Sigmoid colon (tissue), 4 donors: ENCODE data around the gene HNRNPC.

Experiments used
- POLR2AphosphoS5 ChIP-seq, 4 donors: sonication (generic); formaldehyde crosslinking; IDR thresholded peaks; one replicate each; pipeline ENCODE4 v1.6.1; 2017; ENCODE audit warnings: antibody characterized with exemption in 4 of 4
- TF ChIP-seq, protein P1 (sequence below), 4 experiments: fragments of 450-650 bp in 3 of 4; fragments of 200-600 bp in 1 of 4; IDR thresholded peaks; one replicate each; pipeline ENCODE4 v1.5.1; 2016 to 2019; ENCODE audit warnings: antibody characterized with exemption in 4 of 4, mild to moderate bottlenecking in 3 of 4, moderate library complexity in 2 of 4

DNA sequence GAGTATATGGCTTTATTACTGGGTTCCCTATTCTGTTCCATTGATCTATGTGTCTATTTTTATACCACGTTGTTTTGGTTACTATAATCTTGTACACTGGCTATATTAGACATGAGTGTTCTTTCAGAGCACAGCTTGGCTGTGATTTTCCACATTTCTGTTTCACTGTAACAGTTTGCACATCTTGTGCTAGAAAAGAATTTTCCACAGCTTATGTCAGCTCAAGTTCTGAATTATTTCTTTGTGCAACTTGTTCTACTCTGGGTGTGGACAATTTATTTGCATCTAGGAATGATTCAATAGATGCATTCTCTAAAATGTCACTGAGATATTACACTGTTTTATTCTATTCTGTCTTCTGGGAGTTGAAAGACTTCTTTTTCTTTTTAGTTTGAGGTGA, 85.0 kb downstream of the HNRNPC start:
- TF ChIP-seq POLR2AphosphoS5 (IDR thresholded peaks at IDR 0.05): no peak
- TF ChIP-seq, protein P1, sequence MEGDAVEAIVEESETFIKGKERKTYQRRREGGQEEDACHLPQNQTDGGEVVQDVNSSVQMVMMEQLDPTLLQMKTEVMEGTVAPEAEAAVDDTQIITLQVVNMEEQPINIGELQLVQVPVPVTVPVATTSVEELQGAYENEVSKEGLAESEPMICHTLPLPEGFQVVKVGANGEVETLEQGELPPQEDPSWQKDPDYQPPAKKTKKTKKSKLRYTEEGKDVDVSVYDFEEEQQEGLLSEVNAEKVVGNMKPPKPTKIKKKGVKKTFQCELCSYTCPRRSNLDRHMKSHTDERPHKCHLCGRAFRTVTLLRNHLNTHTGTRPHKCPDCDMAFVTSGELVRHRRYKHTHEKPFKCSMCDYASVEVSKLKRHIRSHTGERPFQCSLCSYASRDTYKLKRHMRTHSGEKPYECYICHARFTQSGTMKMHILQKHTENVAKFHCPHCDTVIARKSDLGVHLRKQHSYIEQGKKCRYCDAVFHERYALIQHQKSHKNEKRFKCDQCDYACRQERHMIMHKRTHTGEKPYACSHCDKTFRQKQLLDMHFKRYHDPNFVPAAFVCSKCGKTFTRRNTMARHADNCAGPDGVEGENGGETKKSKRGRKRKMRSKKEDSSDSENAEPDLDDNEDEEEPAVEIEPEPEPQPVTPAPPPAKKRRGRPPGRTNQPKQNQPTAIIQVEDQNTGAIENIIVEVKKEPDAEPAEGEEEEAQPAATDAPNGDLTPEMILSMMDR (IDR thresholded peaks at IDR 0.05): no peak
